ENCODE results near the gene FLNB.

FLNB gene

DNA sequence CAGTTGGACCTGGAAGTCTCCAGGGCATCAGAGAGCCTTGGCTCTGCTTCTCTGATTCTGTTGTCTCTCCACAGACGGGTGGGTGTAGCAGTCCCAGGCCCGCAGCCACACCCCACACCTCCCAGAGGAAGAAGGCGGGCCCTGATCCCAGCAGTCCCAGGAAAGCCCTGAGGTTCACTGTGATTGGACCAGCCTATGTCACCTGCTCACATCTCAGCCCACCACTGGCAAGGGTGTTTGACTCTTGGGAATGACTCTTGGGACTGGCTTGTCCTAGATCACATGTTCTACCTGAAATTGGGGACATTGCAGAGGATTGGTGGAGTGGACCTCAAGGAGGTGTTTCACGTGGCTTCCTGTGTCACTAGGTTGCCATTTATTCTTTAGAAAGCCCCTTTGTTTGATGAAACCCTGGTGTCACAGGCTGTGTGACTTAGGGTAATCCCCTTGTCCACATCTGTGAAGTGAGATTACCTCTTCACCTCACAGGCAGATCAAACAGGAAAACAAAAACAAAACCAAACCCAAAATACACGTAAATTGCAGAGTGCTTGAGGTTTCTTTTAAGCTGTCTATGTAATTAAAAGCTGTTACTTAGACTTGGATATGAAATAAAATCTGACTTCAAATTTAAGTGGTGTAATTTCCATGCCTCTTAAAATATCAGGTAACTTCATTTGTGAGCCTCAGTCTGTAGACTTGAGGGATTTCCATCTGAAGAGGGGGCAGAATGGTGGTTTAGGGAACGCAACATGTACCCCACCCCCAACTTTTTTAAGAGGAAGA, 26.7 kb downstream of the FLNB start:
- no peaks in the 10 kb centered on the region for H3K36me3 ChIP-seq (ENCODE audit: insufficient read depth, low read length)
- H3K27me3 ChIP-seq (ENCODE audit: insufficient read depth, low read length), result no peaks in the 10 kb centered on the region
- no peak overlapping the region for H3K4me3 ChIP-seq (ENCODE audit: low read depth, low read length, poor library complexity, severe bottlenecking)
- H4K20me1 ChIP-seq (ENCODE audit: insufficient read depth, low read length), result no peaks in the 10 kb centered on the region
- H3K79me2 ChIP-seq (ENCODE audit: insufficient read depth, low read length), result no peaks in the 10 kb centered on the region
- no peaks in the 10 kb centered on the region for H3K9me2 ChIP-seq (ENCODE audit: low read depth, low read length)
- no peak for TF ChIP-seq EZH2 (IDR thresholded peaks at IDR 0.05; ENCODE audit: borderline replicate concordance, low read length)
- TF ChIP-seq, protein P1, sequence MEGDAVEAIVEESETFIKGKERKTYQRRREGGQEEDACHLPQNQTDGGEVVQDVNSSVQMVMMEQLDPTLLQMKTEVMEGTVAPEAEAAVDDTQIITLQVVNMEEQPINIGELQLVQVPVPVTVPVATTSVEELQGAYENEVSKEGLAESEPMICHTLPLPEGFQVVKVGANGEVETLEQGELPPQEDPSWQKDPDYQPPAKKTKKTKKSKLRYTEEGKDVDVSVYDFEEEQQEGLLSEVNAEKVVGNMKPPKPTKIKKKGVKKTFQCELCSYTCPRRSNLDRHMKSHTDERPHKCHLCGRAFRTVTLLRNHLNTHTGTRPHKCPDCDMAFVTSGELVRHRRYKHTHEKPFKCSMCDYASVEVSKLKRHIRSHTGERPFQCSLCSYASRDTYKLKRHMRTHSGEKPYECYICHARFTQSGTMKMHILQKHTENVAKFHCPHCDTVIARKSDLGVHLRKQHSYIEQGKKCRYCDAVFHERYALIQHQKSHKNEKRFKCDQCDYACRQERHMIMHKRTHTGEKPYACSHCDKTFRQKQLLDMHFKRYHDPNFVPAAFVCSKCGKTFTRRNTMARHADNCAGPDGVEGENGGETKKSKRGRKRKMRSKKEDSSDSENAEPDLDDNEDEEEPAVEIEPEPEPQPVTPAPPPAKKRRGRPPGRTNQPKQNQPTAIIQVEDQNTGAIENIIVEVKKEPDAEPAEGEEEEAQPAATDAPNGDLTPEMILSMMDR (IDR thresholded peaks at IDR 0.05; ENCODE audit: low read length), result no peak
- H2AFZ ChIP-seq (ENCODE audit: low read length), result no peak overlapping the region
- no peak overlapping the region for H3K9ac ChIP-seq (ENCODE audit: low read length)
- no peaks in the 10 kb centered on the region for H3K9me3 ChIP-seq (ENCODE audit: low read length)
- no peak overlapping the region for H3K4me2 ChIP-seq (ENCODE audit: low read length)
- H3K27ac ChIP-seq (ENCODE audit: low read depth, low read length, poor library complexity, severe bottlenecking), result no peak overlapping the region
- peaks cover 12% of the 10 kb centered on the region for H3K4me1 ChIP-seq (ENCODE audit: insufficient read depth, low read length, severe bottlenecking)
- no peaks in the 10 kb centered on the region for H3F3A ChIP-seq (ENCODE audit: insufficient read depth, low read length)

DNA sequence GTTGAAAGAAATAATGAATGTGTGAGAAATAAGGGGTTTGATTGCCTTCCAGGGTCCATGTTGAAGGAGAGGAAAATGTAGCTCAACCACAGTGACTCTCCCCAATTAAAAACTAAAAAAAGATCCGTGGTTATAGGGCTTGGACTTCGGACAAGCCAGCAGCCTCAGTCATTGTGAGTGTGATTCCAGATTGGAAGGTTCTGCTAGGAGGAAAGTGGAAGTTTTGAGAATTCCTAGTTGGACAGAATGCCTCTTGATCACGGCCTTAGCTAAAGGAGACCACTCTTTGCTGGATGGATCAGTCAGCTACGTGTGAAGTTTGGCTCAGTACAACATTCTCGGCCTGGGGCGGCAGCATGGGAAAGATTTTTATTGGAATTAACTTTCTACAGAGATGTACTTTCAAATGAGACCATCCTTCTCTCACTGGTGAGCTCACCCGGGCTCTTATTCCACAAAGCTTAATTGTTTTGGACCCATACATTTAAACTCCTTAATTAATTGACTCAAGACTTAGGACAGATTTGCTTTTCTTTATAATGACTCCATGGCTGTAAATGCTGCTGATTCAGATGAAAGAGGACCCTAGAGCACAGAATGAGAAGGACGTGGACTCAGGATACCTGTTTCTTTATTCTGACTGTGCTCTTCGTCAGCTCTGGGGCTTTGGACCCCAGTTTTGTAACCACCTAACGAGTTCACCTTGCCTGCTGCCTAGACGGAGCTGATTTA, 27.5 kb downstream of the FLNB start:
- Histone ChIP-seq H2AFZ (ENCODE audit: low read length) (no peak overlapping the region), H3K27ac (ENCODE audit: low read depth, low read length, poor library complexity, severe bottlenecking) (no peak overlapping the region), H3K4me1 (ENCODE audit: insufficient read depth, low read length, severe bottlenecking) (peaks cover 12% of the 10 kb centered on the region)

DNA sequence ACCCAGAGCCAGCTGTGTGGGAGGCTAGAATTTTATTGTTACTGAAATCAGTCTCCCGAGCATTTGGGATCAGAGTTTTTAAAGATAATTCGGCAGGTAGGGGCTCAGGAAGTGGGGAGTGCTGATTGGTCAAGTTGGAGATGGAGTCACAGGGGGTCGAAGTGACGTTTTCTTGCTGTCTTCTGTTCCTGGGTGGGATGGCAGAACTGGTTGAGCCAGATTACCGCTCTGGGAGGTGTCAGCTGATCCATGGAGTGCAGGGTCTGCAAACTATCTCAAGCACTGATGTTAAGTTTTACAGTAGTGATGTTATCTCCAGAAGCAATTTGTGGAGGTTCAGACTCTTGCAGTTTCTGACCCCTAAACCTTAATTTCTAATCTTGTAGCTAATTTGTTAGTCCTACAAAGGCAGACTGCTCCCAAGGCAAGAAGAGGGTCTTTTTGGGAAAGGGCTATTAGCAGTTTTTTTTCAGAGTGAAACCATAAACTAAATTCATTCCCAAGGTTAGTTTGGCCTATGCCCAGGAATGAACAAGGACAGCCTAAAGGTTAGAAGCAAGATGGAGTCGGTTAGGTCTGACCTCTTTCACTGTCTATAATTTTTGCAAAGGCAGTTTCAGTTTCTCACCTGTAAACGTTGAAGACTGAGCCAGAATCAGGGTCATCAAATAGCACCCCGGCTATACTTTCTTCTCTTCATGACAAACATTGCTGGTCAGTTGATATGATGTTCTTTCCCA, 28.2 kb downstream of the FLNB start:
- Histone ChIP-seq H3K79me2 (ENCODE audit: insufficient read depth, low read length) (no peaks in the 10 kb centered on the region), H2AFZ (ENCODE audit: low read length) (no peak overlapping the region), H3K9me2 (ENCODE audit: low read depth, low read length) (no peaks in the 10 kb centered on the region), H3K4me1 (ENCODE audit: insufficient read depth, low read length, severe bottlenecking) (peaks cover 12% of the 10 kb centered on the region), H3K27ac (ENCODE audit: low read depth, low read length, poor library complexity, severe bottlenecking) (no peak overlapping the region), H3K4me2 (ENCODE audit: low read length) (no peak overlapping the region), H3K27me3 (ENCODE audit: insufficient read depth, low read length) (no peaks in the 10 kb centered on the region), H4K20me1 (ENCODE audit: insufficient read depth, low read length) (no peaks in the 10 kb centered on the region), H3K9ac (ENCODE audit: low read length) (no peak overlapping the region), H3F3A (ENCODE audit: insufficient read depth, low read length) (no peaks in the 10 kb centered on the region), H3K9me3 (ENCODE audit: low read length) (no peaks in the 10 kb centered on the region), H3K36me3 (ENCODE audit: insufficient read depth, low read length) (no peaks in the 10 kb centered on the region), H3K4me3 (ENCODE audit: low read depth, low read length, poor library complexity, severe bottlenecking) (no peak overlapping the region)
- TF ChIP-seq, protein P1 (IDR thresholded peaks at IDR 0.05; ENCODE audit: low read length), result no peak
- no peak for TF ChIP-seq EZH2 (IDR thresholded peaks at IDR 0.05; ENCODE audit: borderline replicate concordance, low read length)

More for the DNA sequence above, 27.5 kb downstream of the FLNB start:
- Histone ChIP-seq H3K4me3 (ENCODE audit: low read depth, low read length, poor library complexity, severe bottlenecking) (no peak overlapping the region), H3K9ac (ENCODE audit: low read length) (no peak overlapping the region), H3K79me2 (ENCODE audit: insufficient read depth, low read length) (no peaks in the 10 kb centered on the region), H3K9me3 (ENCODE audit: low read length) (no peaks in the 10 kb centered on the region), H3F3A (ENCODE audit: insufficient read depth, low read length) (no peaks in the 10 kb centered on the region), H4K20me1 (ENCODE audit: insufficient read depth, low read length) (no peaks in the 10 kb centered on the region), H3K27me3 (ENCODE audit: insufficient read depth, low read length) (no peaks in the 10 kb centered on the region), H3K9me2 (ENCODE audit: low read depth, low read length) (no peaks in the 10 kb centered on the region), H3K4me2 (ENCODE audit: low read length) (no peak overlapping the region), H3K36me3 (ENCODE audit: insufficient read depth, low read length) (no peaks in the 10 kb centered on the region)
- no peak for TF ChIP-seq EZH2 (IDR thresholded peaks at IDR 0.05; ENCODE audit: borderline replicate concordance, low read length)
- TF ChIP-seq, protein P1 (IDR thresholded peaks at IDR 0.05; ENCODE audit: low read length), result no peak
